Thoracic aorta (tissue), 2 donors: ENCODE measurements around the gene MAN1B1. TPM values are rescaled to one million over a fixed set of nuclear protein-coding genes. Genes with fewer than 3 reads are reported as not detected.

Source experiments
- ATAC-seq: fragments of 150-250 bp; one replicate; pipeline ENCODE4 v1.8.0; 2017; ENCODE audit warnings: low read depth; ENCODE audit not compliant: insufficient number of reproducible peaks, low FRiP score
- DNase-seq: peaks from one replicate; pipeline ENCODE4 v3.0.0-alpha.2; 2020; ENCODE audit warnings: low spot score
- H3K27ac ChIP-seq, 2 donors: fragments of 200-600 bp; sonication (generic); 1 replicate in 1 of 2; 2 replicates in 1 of 2; pipeline ENCODE4 v1.5.1; 2016; ENCODE audit warnings: mild to moderate bottlenecking in 2 of 2, moderate library complexity in 2 of 2
- H3K27me3 ChIP-seq: fragments of 200-600 bp; sonication (generic); replicated peaks from 2 replicates; pipeline ENCODE4 v1.6.0; 2016; ENCODE audit warnings: mild to moderate bottlenecking; ENCODE audit not compliant: insufficient read depth
- H3K36me3 ChIP-seq: fragments of 200-600 bp; sonication (generic); one replicate; pipeline ENCODE4 v1.5.1; 2016
- H3K4me1 ChIP-seq, 2 donors: fragments of 200-600 bp; sonication (generic); 1 replicate in 1 of 2; 2 replicates in 1 of 2; pipeline versions ENCODE4 v1.5.1 to v1.6.0; 2016; ENCODE audit warnings: low read depth in 2 of 2, mild to moderate bottlenecking in 1 of 2; ENCODE audit not compliant: control insufficient read depth in 1 of 2
- H3K4me3 ChIP-seq: fragments of 200-600 bp; sonication (generic); 2 replicates; pipeline ENCODE4 v1.5.1; 2016; ENCODE audit warnings: mild to moderate bottlenecking
- H3K9me3 ChIP-seq: fragments of 200-600 bp; sonication (generic); 2 replicates; pipeline ENCODE4 v1.5.1; 2016
- CTCF ChIP-seq: fragments of 200-600 bp; sonication (generic); IDR thresholded peaks from one replicate; pipeline ENCODE4 v1.5.1; 2019; ENCODE audit warnings: antibody characterized with exemption
- total RNA-seq, 2 donors: library from RNA; depleted of rRNA; stranded (reverse); fragments of >200 nt; gene quantifications; one replicate each; pipeline versions ENCODE4 v1.1.0 to v1.2.3, GENCODE V29; 2016

The MAN1B1 gene
- total RNA-seq, 2 donors from 2014 or later = 32.9 to 52.9 TPM

GRCh38 chr9:137064027-137064879 lies 22.5 kb upstream of the MAN1B1 start:
- no peaks in the 10 kb centered on the region for H3K36me3 ChIP-seq

GRCh38 chr9:137064880-137065164 lies 22.0 kb upstream of the MAN1B1 start:
- Histone ChIP-seq H3K27me3 (no peaks in the 10 kb centered on the region), H3K4me1 (peaks cover 0 to 13% of the 10 kb centered on the region in 2 donors), H3K4me3 (no peak overlapping the region), H3K9me3 (no peaks in the 10 kb centered on the region), H3K27ac (no peak overlapping the region), H3K36me3 (no peaks in the 10 kb centered on the region)
- ATAC-seq (no peak), DNase-seq (no peak)
- no peak for TF ChIP-seq CTCF

More at GRCh38 chr9:137064027-137064879, 22.5 kb upstream of the MAN1B1 start:
- Histone ChIP-seq H3K27ac (no peak overlapping the region), H3K27me3 (no peaks in the 10 kb centered on the region), H3K9me3 (no peaks in the 10 kb centered on the region), H3K4me1 (peaks cover 0 to 8% of the 10 kb centered on the region in 2 donors), H3K4me3 (no peak overlapping the region)
- peak; percentile 96 for TF ChIP-seq CTCF
- ATAC-seq (no peak), DNase-seq (no peak)

- no peaks in the 10 kb centered on the region for H3K27me3 ChIP-seq
- no peaks in the 10 kb centered on the region for H3K9me3 ChIP-seq
- no peak overlapping the region for H3K4me3 ChIP-seq
- DNase-seq = no peak
- H3K27ac ChIP-seq = no peak overlapping the region
- no peak for TF ChIP-seq CTCF
- no peak for ATAC-seq
- no peaks in the 10 kb centered on the region for H3K36me3 ChIP-seq
- peaks cover 0 to 19% of the 10 kb centered on the region in 2 donors for H3K4me1 ChIP-seq
Measured at GRCh38 chr9:137065336-137065967, 21.3 kb upstream of the MAN1B1 start.

GRCh38 chr9:137066096-137066861 lies 20.5 kb upstream of the MAN1B1 start:
- no peak for TF ChIP-seq CTCF
- H3K27me3 ChIP-seq = no peaks in the 10 kb centered on the region
- H3K4me3 ChIP-seq = no peak overlapping the region
- DNase-seq (no peak), ATAC-seq (no peak)
- H3K4me1 ChIP-seq = peaks cover 0 to 27% of the 10 kb centered on the region in 2 donors
- H3K27ac ChIP-seq = no peak overlapping the region
- no peaks in the 10 kb centered on the region for H3K9me3 ChIP-seq
- no peaks in the 10 kb centered on the region for H3K36me3 ChIP-seq
